Upper lobe of right lung (tissue), 1 donor: Measurements from ENCODE around the gene GRIN3A. TPM values are rescaled to one million over a fixed set of nuclear protein-coding genes. Genes with fewer than 3 reads are reported as not detected.
"Not testable (repeated sequence)": the region's sequence is repeated elsewhere in the genome, so short reads cannot be mapped to it uniquely, and the experiment has no call there.

Experiments used
- ATAC-seq: fragments of 200-7000 bp; cut with Tn5 transposase; one replicate; pipeline ENCODE4 v1.9.1; 2020; ENCODE audit warnings: mild to moderate bottlenecking, moderate library complexity
- DNase-seq: peaks from one replicate; pipeline ENCODE4 v3.0.0-alpha.2; 2020
- H3K27ac ChIP-seq: fragments of 200-600 bp; one replicate; pipeline ENCODE4 v1.8.0; 2022
- H3K27me3 ChIP-seq: fragments of 200-600 bp; one replicate; pipeline ENCODE4 v1.8.0; 2022; ENCODE audit warnings: mild to moderate bottlenecking
- H3K36me3 ChIP-seq: fragments of 200-600 bp; one replicate; pipeline ENCODE4 v1.8.0; 2022
- H3K4me1 ChIP-seq: fragments of 200-600 bp; one replicate; pipeline ENCODE4 v1.8.0; 2022
- H3K4me3 ChIP-seq: fragments of 200-600 bp; one replicate; pipeline ENCODE4 v1.8.0; 2022; ENCODE audit warnings: mild to moderate bottlenecking
- H3K9me3 ChIP-seq: fragments of 200-600 bp; one replicate; pipeline ENCODE4 v1.8.0; 2022
- intact Hi-C: fragments of 100-400 bp; cut with DNase I; formaldehyde crosslinking; loops from one replicate; pipeline ENCODE4 v1.11.0; 2022
- total RNA-seq: library from RNA; stranded (reverse); fragmentation: NEBNext Ultra II Directional; extraction: Animal tissue kit (Norgen Biotek cat#: 25700); gene quantifications from one replicate; pipeline ENCODE4 v1.2.1, GENCODE V29; 2021
- TF ChIP-seq, protein P1 (sequence below): fragments of 200-600 bp; IDR thresholded peaks from one replicate; pipeline ENCODE4 v1.8.0; 2022; ENCODE audit warnings: antibody characterized with exemption
- donor health status: DM: no; HTN: yes; CAD: no; lungs with severe emphysema.

Gene GRIN3A
- total RNA-seq, 1 donor from 2014 or later = 0.06 TPM

DNA sequence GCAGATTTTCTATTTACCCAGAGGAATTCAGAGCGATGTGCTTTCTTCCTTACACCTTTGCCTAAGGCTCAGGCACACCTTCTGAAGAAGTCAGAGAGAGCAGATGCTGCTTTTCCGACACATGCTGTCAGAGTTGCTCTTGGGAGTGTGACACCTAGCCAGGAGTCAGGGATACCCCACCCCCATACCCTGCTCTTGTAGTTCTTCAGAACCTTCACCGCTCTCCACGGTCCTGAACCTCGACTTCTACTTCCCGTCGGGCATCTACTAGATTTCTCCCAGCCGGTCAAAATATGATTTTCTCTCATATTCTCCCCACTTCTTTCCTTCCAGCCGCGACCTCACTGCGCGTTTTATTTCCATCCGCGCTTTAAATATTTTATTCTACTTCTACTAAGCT lies 1.7 kb downstream of the GRIN3A start:
- Histone ChIP-seq H3K27ac (no peak overlapping the region), H3K27me3 (peaks cover 62% of the 10 kb centered on the region), H3K4me1 (peaks cover 8% of the 10 kb centered on the region), H3K4me3 (no peak overlapping the region), H3K36me3 (no peaks in the 10 kb centered on the region), H3K9me3 (no peaks in the 10 kb centered on the region)
- TF ChIP-seq, protein P1, sequence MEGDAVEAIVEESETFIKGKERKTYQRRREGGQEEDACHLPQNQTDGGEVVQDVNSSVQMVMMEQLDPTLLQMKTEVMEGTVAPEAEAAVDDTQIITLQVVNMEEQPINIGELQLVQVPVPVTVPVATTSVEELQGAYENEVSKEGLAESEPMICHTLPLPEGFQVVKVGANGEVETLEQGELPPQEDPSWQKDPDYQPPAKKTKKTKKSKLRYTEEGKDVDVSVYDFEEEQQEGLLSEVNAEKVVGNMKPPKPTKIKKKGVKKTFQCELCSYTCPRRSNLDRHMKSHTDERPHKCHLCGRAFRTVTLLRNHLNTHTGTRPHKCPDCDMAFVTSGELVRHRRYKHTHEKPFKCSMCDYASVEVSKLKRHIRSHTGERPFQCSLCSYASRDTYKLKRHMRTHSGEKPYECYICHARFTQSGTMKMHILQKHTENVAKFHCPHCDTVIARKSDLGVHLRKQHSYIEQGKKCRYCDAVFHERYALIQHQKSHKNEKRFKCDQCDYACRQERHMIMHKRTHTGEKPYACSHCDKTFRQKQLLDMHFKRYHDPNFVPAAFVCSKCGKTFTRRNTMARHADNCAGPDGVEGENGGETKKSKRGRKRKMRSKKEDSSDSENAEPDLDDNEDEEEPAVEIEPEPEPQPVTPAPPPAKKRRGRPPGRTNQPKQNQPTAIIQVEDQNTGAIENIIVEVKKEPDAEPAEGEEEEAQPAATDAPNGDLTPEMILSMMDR = no peak
- intact Hi-C loops = no loop called here
- ATAC-seq (peak; percentile 36), DNase-seq (no peak)

DNA sequence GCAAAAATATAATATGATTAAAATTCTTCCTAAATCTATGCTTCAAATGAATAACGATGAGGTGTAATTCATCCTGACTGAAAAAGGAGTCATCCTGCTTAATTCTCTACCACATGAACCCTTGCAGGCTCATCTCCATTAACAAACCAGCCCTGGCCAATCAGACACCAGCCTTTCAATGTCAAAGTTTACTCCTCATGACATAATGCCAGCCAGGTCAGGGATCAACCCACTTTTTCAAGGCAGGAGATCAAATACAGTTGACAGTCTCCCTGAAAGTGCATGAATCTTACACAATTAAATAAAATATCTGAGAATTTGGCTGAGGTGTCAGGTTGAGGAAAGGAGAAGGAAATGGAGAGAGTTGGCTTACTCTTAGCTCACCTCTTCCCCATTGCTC lies 7.0 kb downstream of the GRIN3A start:
- H3K27me3 ChIP-seq = peaks cover 21% of the 10 kb centered on the region
- intact Hi-C loops = no loop called here
- no peaks in the 10 kb centered on the region for H3K9me3 ChIP-seq
- TF ChIP-seq, protein P1 = no peak
- DNase-seq (no peak), ATAC-seq (no peak)
- H3K4me1 ChIP-seq = no peaks in the 10 kb centered on the region
- no peak overlapping the region for H3K27ac ChIP-seq
- no peak overlapping the region for H3K4me3 ChIP-seq
- H3K36me3 ChIP-seq = no peaks in the 10 kb centered on the region

DNA sequence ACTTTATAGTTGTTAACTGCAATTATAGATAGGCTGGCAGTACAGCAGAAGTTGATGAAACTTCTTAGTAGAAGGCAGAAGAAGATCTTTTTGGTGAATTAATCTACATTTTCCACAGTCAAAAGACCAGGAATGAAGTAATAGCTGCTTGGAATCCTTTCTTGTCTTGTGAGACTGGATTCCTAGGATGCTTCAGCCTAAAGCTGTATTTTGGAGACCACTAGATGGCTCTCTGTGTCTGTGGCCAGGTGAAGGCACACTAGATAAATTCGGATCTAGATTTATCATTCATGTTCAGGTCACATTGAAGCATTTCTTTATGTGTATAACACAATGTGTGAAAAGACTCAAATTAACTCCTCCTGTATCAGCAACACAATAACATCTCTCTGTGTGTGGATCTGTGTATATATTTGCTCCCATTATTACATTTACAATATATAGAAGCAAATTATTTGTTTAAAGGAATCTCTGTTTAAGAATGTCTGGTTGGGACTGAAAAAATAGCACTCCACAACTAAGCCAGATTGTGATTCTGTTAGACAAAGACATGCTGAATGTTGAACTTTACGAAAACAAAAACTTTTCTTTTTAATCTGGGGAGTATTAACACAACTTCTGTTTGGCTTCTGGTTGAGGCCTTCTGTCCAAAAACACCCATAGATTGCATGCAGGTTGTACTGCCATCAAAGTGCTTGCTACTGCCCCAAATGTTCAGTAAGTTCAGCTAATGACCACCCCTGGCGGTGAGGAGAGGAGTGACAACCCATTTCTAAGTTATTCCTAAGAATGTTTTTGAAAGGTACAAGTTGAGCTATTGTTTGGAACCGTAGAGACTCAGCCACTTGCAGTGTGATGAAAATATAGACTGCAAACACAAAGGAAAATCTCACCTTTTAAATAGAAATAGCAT lies 10.6 kb downstream of the GRIN3A start:
- ATAC-seq (peak; percentile 45), DNase-seq (no peak)
- TF ChIP-seq, protein P1 = peak; percentile 47
- intact Hi-C loops = no loop called here
- Histone ChIP-seq H3K27me3 (peaks cover under 1% of the 10 kb centered on the region), H3K36me3 (no peaks in the 10 kb centered on the region), H3K4me3 (no peak overlapping the region), H3K27ac (no peak overlapping the region), H3K9me3 (no peaks in the 10 kb centered on the region), H3K4me1 (no peaks in the 10 kb centered on the region)

DNA sequence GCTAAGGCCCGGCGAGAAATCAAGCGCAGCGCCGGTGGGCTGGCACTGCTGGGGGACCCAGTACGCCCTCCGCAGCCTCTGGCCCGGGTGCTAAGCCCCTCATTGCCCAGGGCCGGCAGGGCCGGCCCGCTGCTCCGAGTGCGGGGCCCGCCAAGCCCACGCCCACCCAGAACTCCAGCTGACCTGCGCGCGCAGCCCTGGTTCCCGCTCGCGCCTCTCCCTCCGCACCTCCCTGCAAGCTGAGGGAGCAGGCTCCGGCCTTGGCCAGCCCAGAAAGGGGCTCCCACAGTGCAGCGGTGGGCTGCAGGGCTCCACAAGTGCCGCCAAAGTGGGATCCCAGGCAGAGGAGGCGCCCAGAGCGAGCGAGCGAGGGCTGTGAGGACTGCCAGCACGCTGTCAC lies 14.2 kb downstream of the GRIN3A start:
- intact Hi-C loops, H3K27ac ChIP-seq, H3K9me3 ChIP-seq, H3K4me3 ChIP-seq, H3K4me1 ChIP-seq, H3K27me3 ChIP-seq, DNase-seq, H3K36me3 ChIP-seq, ATAC-seq: not testable (repeated sequence)

DNA sequence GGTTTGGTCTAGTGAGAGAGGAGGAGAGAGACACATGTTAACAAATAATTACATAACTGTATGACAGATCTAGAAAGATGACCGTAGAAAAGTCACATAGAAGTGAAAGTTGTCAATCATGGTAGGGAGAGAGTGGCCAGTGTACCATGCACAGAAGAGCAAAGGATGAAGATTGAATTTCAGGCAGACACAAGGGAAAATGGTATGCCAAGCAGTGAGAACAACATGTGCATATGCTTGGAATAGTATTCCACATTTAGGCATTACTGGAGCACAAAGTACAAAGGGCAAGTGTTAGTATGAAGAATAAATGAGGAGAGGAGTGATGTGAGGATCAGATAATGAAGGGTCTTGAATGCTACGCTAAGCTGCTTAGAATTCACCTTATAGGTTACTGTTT lies 20.3 kb downstream of the GRIN3A start:
- intact Hi-C loops = no loop called here
- Histone ChIP-seq H3K36me3 (no peaks in the 10 kb centered on the region), H3K9me3 (no peaks in the 10 kb centered on the region), H3K27ac (no peak overlapping the region), H3K4me3 (no peak overlapping the region), H3K27me3 (no peaks in the 10 kb centered on the region), H3K4me1 (no peaks in the 10 kb centered on the region)
- ATAC-seq (no peak), DNase-seq (no peak)
- TF ChIP-seq, protein P1 = no peak

DNA sequence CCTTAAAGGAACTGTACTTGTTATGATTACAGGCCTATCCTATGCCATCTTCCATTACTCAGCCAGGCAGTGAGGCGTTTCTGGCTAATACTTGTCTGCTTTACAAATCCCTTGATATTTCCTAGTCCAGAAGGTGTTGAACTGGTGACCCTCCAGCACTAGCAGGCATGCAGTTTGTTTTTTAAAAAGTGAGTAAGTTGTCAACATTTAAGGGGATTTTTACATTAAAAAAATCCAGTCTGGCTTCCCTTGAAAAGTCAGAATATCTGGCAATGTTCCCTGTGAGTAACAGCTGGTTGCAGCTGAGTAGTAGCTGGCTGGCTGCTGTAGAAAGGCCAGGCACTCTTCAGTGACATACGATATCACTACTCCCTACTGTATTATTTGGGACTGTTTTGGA lies 21.8 kb downstream of the GRIN3A start:
- no peaks in the 10 kb centered on the region for H3K9me3 ChIP-seq
- H3K4me3 ChIP-seq = no peak overlapping the region
- H3K27me3 ChIP-seq = no peaks in the 10 kb centered on the region
- H3K27ac ChIP-seq = no peak overlapping the region
- no peak for ATAC-seq
- TF ChIP-seq, protein P1 = no peak
- H3K36me3 ChIP-seq = no peaks in the 10 kb centered on the region
- no peaks in the 10 kb centered on the region for H3K4me1 ChIP-seq
- no peak for DNase-seq
- intact Hi-C loops = no loop called here
